Peyer's patch (tissue), 4 donors: ENCODE results near the gene SOX18.

Source experiments
- POLR2A ChIP-seq, 2 donors: fragments of 450-650 bp; IDR thresholded peaks; one replicate each; pipeline ENCODE4 v1.5.1; 2017; ENCODE audit warnings: antibody characterized with exemption in 2 of 2, mild to moderate bottlenecking in 2 of 2, moderate library complexity in 2 of 2
- TF ChIP-seq, protein P1 (sequence below), 6 experiments: fragments of 450-650 bp in 4 of 6; fragments of 200-600 bp in 2 of 6; sonication (generic) in 1 of 6; IDR thresholded peaks; one replicate each; pipeline ENCODE4 v1.5.1; 2017 to 2019; ENCODE audit warnings: antibody characterized with exemption in 6 of 6, mild to moderate bottlenecking in 3 of 6, moderate library complexity in 1 of 6

DNA sequence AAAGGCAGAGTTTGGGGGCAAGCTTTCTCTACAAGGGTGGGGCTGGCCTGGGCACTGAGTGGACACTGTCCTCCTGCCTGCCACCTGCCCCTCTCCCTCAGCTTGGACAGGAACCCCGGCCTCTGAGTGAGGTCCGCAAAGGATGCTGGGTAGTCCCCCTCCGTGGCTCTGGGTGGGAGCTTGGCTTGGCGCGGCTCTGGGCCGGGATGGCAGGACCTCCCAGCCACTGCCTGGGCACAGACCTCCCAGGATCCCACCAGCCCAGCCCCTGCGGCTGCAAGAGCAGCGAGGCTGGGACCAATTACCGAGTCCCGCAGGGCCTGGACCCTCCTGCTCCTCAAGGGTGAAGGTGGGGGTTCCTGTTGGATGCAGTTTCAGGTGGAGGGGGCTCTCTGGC, 2.9 kb upstream of the SOX18 start:
- TF ChIP-seq, protein P1, sequence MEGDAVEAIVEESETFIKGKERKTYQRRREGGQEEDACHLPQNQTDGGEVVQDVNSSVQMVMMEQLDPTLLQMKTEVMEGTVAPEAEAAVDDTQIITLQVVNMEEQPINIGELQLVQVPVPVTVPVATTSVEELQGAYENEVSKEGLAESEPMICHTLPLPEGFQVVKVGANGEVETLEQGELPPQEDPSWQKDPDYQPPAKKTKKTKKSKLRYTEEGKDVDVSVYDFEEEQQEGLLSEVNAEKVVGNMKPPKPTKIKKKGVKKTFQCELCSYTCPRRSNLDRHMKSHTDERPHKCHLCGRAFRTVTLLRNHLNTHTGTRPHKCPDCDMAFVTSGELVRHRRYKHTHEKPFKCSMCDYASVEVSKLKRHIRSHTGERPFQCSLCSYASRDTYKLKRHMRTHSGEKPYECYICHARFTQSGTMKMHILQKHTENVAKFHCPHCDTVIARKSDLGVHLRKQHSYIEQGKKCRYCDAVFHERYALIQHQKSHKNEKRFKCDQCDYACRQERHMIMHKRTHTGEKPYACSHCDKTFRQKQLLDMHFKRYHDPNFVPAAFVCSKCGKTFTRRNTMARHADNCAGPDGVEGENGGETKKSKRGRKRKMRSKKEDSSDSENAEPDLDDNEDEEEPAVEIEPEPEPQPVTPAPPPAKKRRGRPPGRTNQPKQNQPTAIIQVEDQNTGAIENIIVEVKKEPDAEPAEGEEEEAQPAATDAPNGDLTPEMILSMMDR (IDR thresholded peaks at IDR 0.05), result no peak
- TF ChIP-seq POLR2A (IDR thresholded peaks at IDR 0.05), result no peak
